Erythroblast (primary cell): ENCODE results near the gene NFIX.

Experiments
- GATA1 ChIP-seq: IDR thresholded peaks from 2 replicates; pipeline ENCODE4 v1.6.1; 2011; ENCODE audit warnings: low read depth, mild to moderate bottlenecking, control low read depth, low read length, moderate library complexity
- POLR2A ChIP-seq: IDR thresholded peaks from 2 replicates; pipeline ENCODE4 v1.6.1; 2011; ENCODE audit warnings: mild to moderate bottlenecking, low read length

- no peak for TF ChIP-seq POLR2A
- TF ChIP-seq GATA1, result no peak
Observed at GRCh38 chr19:13016245-13016627, 21.0 kb downstream of the NFIX start.
